CD14-positive monocyte (primary cell): ENCODE measurements around the gene MCFD2. TPM values are rescaled to one million over a fixed set of nuclear protein-coding genes. Genes with fewer than 3 reads are reported as not detected.

Experiments used
- DNase-seq, 3 donors: peaks; one replicate each; pipeline ENCODE4 v3.0.0-alpha.2; 2011 to 2022
- H2AFZ ChIP-seq: 2 replicates; pipeline ENCODE4 v1.6.0; 2012; ENCODE audit warnings: mild to moderate bottlenecking, low read depth, low read length, inconsistent platforms; ENCODE audit not compliant: insufficient read depth, poor library complexity, severe bottlenecking
- H3K27ac ChIP-seq, 2 donors: 1 replicate in 1 of 2; 2 replicates in 1 of 2; pipeline ENCODE4 v1.5.1; 2012 to 2013; ENCODE audit warnings: low read length in 2 of 2, control low read depth in 1 of 2, inconsistent platforms in 1 of 2, low read depth in 1 of 2, mild to moderate bottlenecking in 1 of 2
- H3K27me3 ChIP-seq, 2 donors: one replicate each; pipeline versions ENCODE4 v1.6.0 to v1.6.1; 2011 to 2013; ENCODE audit warnings: low read length in 2 of 2; ENCODE audit not compliant: control insufficient read depth in 2 of 2, insufficient read depth in 2 of 2
- H3K36me3 ChIP-seq, 2 donors: replicated peaks in 1 of 2; 1 replicate in 1 of 2; 2 replicates in 1 of 2; pipeline versions ENCODE4 v1.5.1 to v1.6.1; 2012 to 2013; ENCODE audit warnings: low read length in 2 of 2, control low read depth in 1 of 2, inconsistent platforms in 1 of 2, mild to moderate bottlenecking in 1 of 2; ENCODE audit not compliant: insufficient read depth in 2 of 2, control insufficient read depth in 1 of 2
- H3K4me1 ChIP-seq, 2 donors: 1 replicate in 1 of 2; 2 replicates in 1 of 2; pipeline versions ENCODE4 v1.5.1 to v1.6.1; 2012 to 2013; ENCODE audit warnings: low read length in 2 of 2, control low read depth in 1 of 2, inconsistent platforms in 1 of 2, mild to moderate bottlenecking in 1 of 2, moderate library complexity in 1 of 2; ENCODE audit not compliant: insufficient read depth in 2 of 2, control insufficient read depth in 1 of 2
- H3K4me2 ChIP-seq: replicated peaks from 2 replicates; pipeline ENCODE3; 2012; ENCODE audit warnings: low read length, moderate library complexity, mild to moderate bottlenecking; ENCODE audit not compliant: poor library complexity, severe bottlenecking; ENCODE audit errors: extremely low read depth
- H3K4me3 ChIP-seq, 3 experiments: fragments of 200-600 bp in 1 of 3; sonication (generic) in 1 of 3; replicated peaks in 1 of 3; 1 replicate in 2 of 3; 2 replicates in 1 of 3; pipeline ENCODE4 v1.5.1; 2011 to 2013; ENCODE audit warnings: low read length in 3 of 3, mild to moderate bottlenecking in 3 of 3, control low read depth in 2 of 3, low read depth in 2 of 3, inconsistent platforms in 1 of 3, moderate library complexity in 1 of 3
- H3K79me2 ChIP-seq: 2 replicates; pipeline ENCODE4 v1.6.0; 2012; ENCODE audit warnings: mild to moderate bottlenecking, control low read depth, inconsistent platforms, low read length, moderate library complexity; ENCODE audit not compliant: insufficient read depth
- H3K9ac ChIP-seq: 2 replicates; pipeline ENCODE4 v1.6.0; 2017; ENCODE audit warnings: low read length, mild to moderate bottlenecking; ENCODE audit not compliant: insufficient read depth, poor library complexity, severe bottlenecking
- H3K9me3 ChIP-seq, 2 donors: replicated peaks in 1 of 2; 1 replicate in 1 of 2; 2 replicates in 1 of 2; pipeline versions ENCODE4 v1.5.1 to v1.6.1; 2012 to 2013; ENCODE audit warnings: low read length in 2 of 2, control low read depth in 1 of 2; ENCODE audit not compliant: control insufficient read depth in 1 of 2, insufficient read depth in 1 of 2
- H4K20me1 ChIP-seq: 2 replicates; pipeline ENCODE4 v1.6.0; 2012; ENCODE audit warnings: mild to moderate bottlenecking, low read length, control low read depth, moderate library complexity; ENCODE audit not compliant: insufficient read depth
- H3K27ac Mint-ChIP-seq, 7 donors: one replicate each; pipeline ENCODE4 v1.8.0; 2020; ENCODE audit warnings: mild to moderate bottlenecking in 7 of 7, mixed read lengths in 7 of 7, moderate library complexity in 6 of 7, inconsistent platforms in 2 of 7
- H3K27me3 Mint-ChIP-seq, 3 donors: one replicate each; pipeline ENCODE4 v1.8.0; 2021 to 2022; ENCODE audit warnings: low read depth in 3 of 3, mild to moderate bottlenecking in 3 of 3, mixed read lengths in 3 of 3, moderate library complexity in 3 of 3, inconsistent platforms in 1 of 3
- H3K36me3 Mint-ChIP-seq, 2 donors: one replicate each; pipeline ENCODE4 v1.8.0; 2020; ENCODE audit warnings: mixed read lengths in 2 of 2, inconsistent platforms in 1 of 2, mild to moderate bottlenecking in 1 of 2
- H3K4me1 Mint-ChIP-seq: one replicate; pipeline ENCODE4 v1.8.0; 2020; ENCODE audit warnings: mild to moderate bottlenecking, mixed read lengths
- H3K4me3 Mint-ChIP-seq, 2 donors: one replicate each; pipeline ENCODE4 v1.8.0; 2020; ENCODE audit warnings: mild to moderate bottlenecking in 2 of 2, mixed read lengths in 2 of 2, moderate library complexity in 1 of 2
- H3K9me3 Mint-ChIP-seq, 7 donors: one replicate each; pipeline ENCODE4 v1.8.0; 2020 to 2022; ENCODE audit warnings: mixed read lengths in 7 of 7, mild to moderate bottlenecking in 6 of 7, moderate library complexity in 6 of 7, inconsistent platforms in 2 of 7
- WGBS: methylation state at CpG from one replicate; pipeline ENCODE4 v1.1.5; 2013; ENCODE audit warnings: missing lambda C conversion rate; ENCODE audit not compliant: insufficient coverage; 5-methylcytosine and 5-hydroxymethylcytosine counted together
- intact Hi-C, 2 donors: fragments of 100-400 bp; cut with micrococcal nuclease; formaldehyde crosslinking; loops; one replicate each; pipeline versions ENCODE4 v1.15.0 to v1.15.1; 2023
- polyA plus RNA-seq, 3 donors: library from polyadenylated mRNA; depleted of rRNA in 1 of 3; unstranded in 2 of 3; stranded (reverse) in 1 of 3; fragments of 300-500 nt in 2 of 3; fragments of >200 nt in 1 of 3; fragmentation: Illumina TruSeq in 2 of 3; gene quantifications; 1 replicate in 2 of 3; 2 replicates in 1 of 3; pipeline ENCODE4 v1.2.3, GENCODE V29; 2012 to 2021
- TF ChIP-seq, protein P1 (sequence below): fragments of 200-600 bp; IDR thresholded peaks from one replicate; pipeline ENCODE4 v1.8.0; 2022; ENCODE audit warnings: antibody characterized with exemption, mild to moderate bottlenecking

MCFD2 gene
- polyA plus RNA-seq, 3 donors = 23.8 to 38.5 (median 33.6) TPM

DNA sequence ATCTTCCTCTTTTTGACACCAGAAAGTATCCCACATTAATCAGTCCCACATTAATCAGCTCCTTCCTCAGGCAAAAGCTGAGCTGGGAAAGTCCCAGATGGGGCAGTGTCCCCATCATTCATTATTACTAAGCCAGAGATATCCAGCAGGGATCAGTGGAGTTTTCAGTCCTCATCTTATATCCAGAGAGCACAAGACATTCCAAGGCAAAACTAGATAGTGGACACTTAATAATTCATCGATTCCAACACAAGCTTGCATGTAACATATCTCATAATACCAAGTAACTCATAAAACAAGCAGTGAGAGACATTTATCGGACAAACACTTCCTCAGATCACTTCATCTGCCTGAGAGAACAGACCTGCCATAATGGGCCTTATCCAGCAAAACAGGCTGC is 53.1 kb downstream of the MCFD2 start:
- H2AFZ ChIP-seq = no peak overlapping the region
- Mint-ChIP-seq H3K36me3 (no peaks in the 10 kb centered on the region), H3K4me3 (no peak overlapping the region), H3K27ac (no peak overlapping the region), H3K4me1 (peaks cover 7% of the 10 kb centered on the region), H3K9me3 (peaks cover 10 to 28% (median 19%) of the 10 kb centered on the region in 7 donors), H3K27me3 (peaks cover 4 to 9% (median 6%) of the 10 kb centered on the region in 3 donors)
- H4K20me1 ChIP-seq = no peaks in the 10 kb centered on the region
- H3K27ac ChIP-seq = no peak overlapping the region
- TF ChIP-seq, protein P1, sequence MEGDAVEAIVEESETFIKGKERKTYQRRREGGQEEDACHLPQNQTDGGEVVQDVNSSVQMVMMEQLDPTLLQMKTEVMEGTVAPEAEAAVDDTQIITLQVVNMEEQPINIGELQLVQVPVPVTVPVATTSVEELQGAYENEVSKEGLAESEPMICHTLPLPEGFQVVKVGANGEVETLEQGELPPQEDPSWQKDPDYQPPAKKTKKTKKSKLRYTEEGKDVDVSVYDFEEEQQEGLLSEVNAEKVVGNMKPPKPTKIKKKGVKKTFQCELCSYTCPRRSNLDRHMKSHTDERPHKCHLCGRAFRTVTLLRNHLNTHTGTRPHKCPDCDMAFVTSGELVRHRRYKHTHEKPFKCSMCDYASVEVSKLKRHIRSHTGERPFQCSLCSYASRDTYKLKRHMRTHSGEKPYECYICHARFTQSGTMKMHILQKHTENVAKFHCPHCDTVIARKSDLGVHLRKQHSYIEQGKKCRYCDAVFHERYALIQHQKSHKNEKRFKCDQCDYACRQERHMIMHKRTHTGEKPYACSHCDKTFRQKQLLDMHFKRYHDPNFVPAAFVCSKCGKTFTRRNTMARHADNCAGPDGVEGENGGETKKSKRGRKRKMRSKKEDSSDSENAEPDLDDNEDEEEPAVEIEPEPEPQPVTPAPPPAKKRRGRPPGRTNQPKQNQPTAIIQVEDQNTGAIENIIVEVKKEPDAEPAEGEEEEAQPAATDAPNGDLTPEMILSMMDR = no peak
- intact Hi-C loops = no loop called here
- H3K9me3 ChIP-seq = peaks cover 20 to 24% of the 10 kb centered on the region in 2 donors
- H3K4me2 ChIP-seq = no peak overlapping the region
- H3K9ac ChIP-seq = no peak overlapping the region
- no peaks in the 10 kb centered on the region for H3K27me3 ChIP-seq
- no peaks in the 10 kb centered on the region for H3K36me3 ChIP-seq
- WGBS = no CpG with 5 or more reads among the region's 2 CpGs
- no peak overlapping the region for H3K4me3 ChIP-seq
- no peaks in the 10 kb centered on the region for H3K79me2 ChIP-seq
- peaks cover 3 to 6% of the 10 kb centered on the region in 2 donors for H3K4me1 ChIP-seq
- no peak for DNase-seq

- Histone ChIP-seq H3K9me3 (peaks cover 20 to 24% of the 10 kb centered on the region in 2 donors), H3K79me2 (no peaks in the 10 kb centered on the region), H4K20me1 (no peaks in the 10 kb centered on the region), H3K36me3 (no peaks in the 10 kb centered on the region), H3K27me3 (no peaks in the 10 kb centered on the region), H2AFZ (no peak overlapping the region), H3K4me1 (peaks cover under 1 to 2% of the 10 kb centered on the region in 2 donors), H3K4me3 (no peak overlapping the region), H3K4me2 (no peak overlapping the region), H3K9ac (no peak overlapping the region), H3K27ac (no peak overlapping the region)
- 86% methylated on average over 2 of the region's 6 CpGs for WGBS
- TF ChIP-seq, protein P1 = no peak
- H3K27me3 Mint-ChIP-seq = peaks cover 4 to 9% (median 6%) of the 10 kb centered on the region in 3 donors
- no peak overlapping the region for H3K27ac Mint-ChIP-seq
- H3K36me3 Mint-ChIP-seq = no peaks in the 10 kb centered on the region
- H3K9me3 Mint-ChIP-seq = peaks cover 10 to 28% (median 19%) of the 10 kb centered on the region in 7 donors
- intact Hi-C loops = no loop called here
- DNase-seq = no peak
- H3K4me1 Mint-ChIP-seq = peaks cover 4% of the 10 kb centered on the region
- no peak overlapping the region for H3K4me3 Mint-ChIP-seq
These were observed 53.7 kb downstream of the MCFD2 start for GRCh38 chr2:46861916-46862315.
